GM23338 (cell line): ENCODE measurements around the gene PARP12. TPM values are rescaled to one million over a fixed set of nuclear protein-coding genes. Genes with fewer than 3 reads are reported as not detected.

Source experiments
- ATAC-seq: fragments of 200-7000 bp; cut with Tn5 transposase; 3 replicates; pipeline ENCODE4 v1.9.1; 2020
- DNase-seq: peaks from one replicate; pipeline ENCODE4 v3.0.0-alpha.2; 2015; ENCODE audit warnings: low spot score
- H2AFZ ChIP-seq: fragments of 200-600 bp; sonication (generic); 2 replicates; pipeline ENCODE4 v1.8.0; 2016; ENCODE audit warnings: antibody characterized with exemption, mild to moderate bottlenecking, moderate library complexity
- H3F3A ChIP-seq: fragments of 200-600 bp; sonication (generic); replicated peaks from 2 replicates; pipeline ENCODE4 v1.8.0; 2017; ENCODE audit warnings: antibody characterized with exemption, mixed run types, low read depth
- H3K27ac ChIP-seq: fragments of 200-600 bp; sonication (generic); 2 replicates; pipeline ENCODE4 v1.6.1; 2016; ENCODE audit warnings: low read depth
- H3K27me3 ChIP-seq: fragments of 200-600 bp; sonication (generic); 2 replicates; pipeline ENCODE4 v1.8.0; 2016; ENCODE audit warnings: mild to moderate bottlenecking, mixed run types, moderate library complexity; ENCODE audit not compliant: insufficient read depth
- H3K36me3 ChIP-seq: fragments of 200-600 bp; sonication (generic); 2 replicates; pipeline ENCODE4 v1.8.0; 2016; ENCODE audit warnings: mild to moderate bottlenecking; ENCODE audit not compliant: insufficient read depth
- H3K4me1 ChIP-seq: fragments of 200-600 bp; sonication (generic); 2 replicates; pipeline ENCODE4 v1.8.0; 2016; ENCODE audit warnings: mild to moderate bottlenecking, moderate library complexity; ENCODE audit not compliant: insufficient read depth
- H3K4me2 ChIP-seq: fragments of 200-600 bp; sonication (generic); 2 replicates; pipeline ENCODE4 v1.7.1; 2017; ENCODE audit warnings: mixed run types
- H3K4me3 ChIP-seq: fragments of 200-600 bp; sonication (generic); 2 replicates; pipeline ENCODE4 v1.6.1; 2016; ENCODE audit warnings: mixed run types
- H3K79me2 ChIP-seq: fragments of 200-600 bp; sonication (generic); replicated peaks from 2 replicates; pipeline ENCODE4 v1.8.0; 2017; ENCODE audit warnings: mild to moderate bottlenecking; ENCODE audit not compliant: insufficient read depth
- H3K9me2 ChIP-seq: fragments of 200-600 bp; sonication (generic); 2 replicates; pipeline ENCODE4 v1.8.0; 2017; ENCODE audit not compliant: insufficient read depth
- H4K20me1 ChIP-seq: fragments of 200-600 bp; sonication (generic); replicated peaks from 2 replicates; pipeline ENCODE4 v1.8.0; 2017; ENCODE audit warnings: mild to moderate bottlenecking; ENCODE audit not compliant: insufficient read depth
- H3K27ac Mint-ChIP-seq: 2 replicates; pipeline ENCODE4 v1.8.0; 2020; ENCODE audit warnings: inconsistent platforms, mild to moderate bottlenecking, moderate library complexity, mixed read lengths
- H3K27me3 Mint-ChIP-seq: 3 replicates; pipeline ENCODE4 v1.8.0; 2022; ENCODE audit warnings: low read depth, mild to moderate bottlenecking, moderate library complexity, mixed read lengths, inconsistent platforms; ENCODE audit not compliant: insufficient read depth, poor library complexity
- H3K36me3 Mint-ChIP-seq: 3 replicates; pipeline ENCODE4 v1.8.0; 2021; ENCODE audit warnings: low read depth, mild to moderate bottlenecking, inconsistent platforms, moderate library complexity, mixed read lengths
- H3K4me1 Mint-ChIP-seq: 3 replicates; pipeline ENCODE4 v1.8.0; 2020; ENCODE audit warnings: mild to moderate bottlenecking, inconsistent platforms, mixed read lengths
- H3K4me3 Mint-ChIP-seq: 3 replicates; pipeline ENCODE4 v1.8.0; 2021; ENCODE audit warnings: moderate library complexity, mild to moderate bottlenecking, inconsistent platforms, mixed read lengths
- H3K9me3 Mint-ChIP-seq: 3 replicates; pipeline ENCODE4 v1.8.0; 2020; ENCODE audit warnings: moderate library complexity, mild to moderate bottlenecking, inconsistent platforms, mixed read lengths
- EZH2 ChIP-seq: fragments of 200-600 bp; sonication (generic); IDR thresholded peaks from one replicate; pipeline ENCODE4 v1.8.0; 2017; ENCODE audit warnings: antibody characterized with exemption, mild to moderate bottlenecking, low read depth; ENCODE audit not compliant: unreplicated experiment
- JUNB ChIP-seq: IDR thresholded peaks from one replicate; pipeline ENCODE4 v1.6.1; 2016; ENCODE audit warnings: antibody characterized with exemption; ENCODE audit not compliant: unreplicated experiment
- NANOG ChIP-seq: IDR thresholded peaks from 2 replicates; pipeline ENCODE4 v1.6.1; 2016; ENCODE audit warnings: antibody characterized with exemption, borderline replicate concordance
- POLR2AphosphoS5 ChIP-seq: IDR thresholded peaks from 2 replicates; pipeline ENCODE4 v1.6.1; 2016; ENCODE audit warnings: antibody characterized with exemption, low read depth
- REST ChIP-seq: IDR thresholded peaks from one replicate; pipeline ENCODE4 v1.6.1; 2018; ENCODE audit warnings: antibody characterized with exemption; ENCODE audit not compliant: unreplicated experiment
- STAT1 ChIP-seq: IDR thresholded peaks from one replicate; pipeline ENCODE4 v1.6.1; 2016; ENCODE audit warnings: antibody characterized with exemption; ENCODE audit not compliant: unreplicated experiment
- polyA plus RNA-seq: library from polyadenylated mRNA; unstranded; fragments of >200 nt; fragmentation: Nextera tagmentation; extraction: Ambion mirVana; gene quantifications from 2 replicates; pipeline ENCODE4 v1.2.1, GENCODE V29; 2016
- total RNA-seq: library from RNA; depleted of rRNA; stranded (reverse); fragments of >200 nt; shearing (Covaris generic); gene quantifications from 2 replicates; pipeline ENCODE4 v1.2.3, GENCODE V29; 2014
- TF ChIP-seq, protein P1 (sequence below): fragments of 250-450 bp; sonication (Bioruptor Pico); IDR thresholded peaks from 2 replicates; pipeline ENCODE4 v1.5.0; 2020; ENCODE audit warnings: mild to moderate bottlenecking, moderate library complexity

The PARP12 gene
- total and polyA plus RNA-seq, 2 experiments from 2014 or later, result 2.7 to 10.3 TPM

DNA sequence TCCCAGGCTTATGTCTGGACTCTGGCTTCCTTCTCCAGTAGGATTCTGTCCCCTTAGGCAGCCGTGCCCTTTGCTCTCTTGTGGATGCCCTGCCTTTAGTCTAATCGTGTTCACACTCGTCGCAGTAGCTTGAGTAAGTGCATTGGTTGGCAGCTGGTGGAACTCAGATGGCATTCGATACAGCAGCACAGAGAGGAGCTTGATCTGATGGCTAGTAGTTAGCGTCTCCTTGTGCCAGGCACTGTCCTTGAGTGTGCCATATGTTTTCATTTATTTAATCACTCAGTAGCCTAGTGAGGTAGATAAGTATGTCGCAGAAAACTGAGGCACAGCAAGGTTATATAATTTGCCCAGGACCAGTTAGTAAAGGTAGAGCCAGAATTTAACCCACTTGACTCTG, 18.2 kb upstream of the PARP12 start:
- H3K79me2 ChIP-seq, result no peaks in the 10 kb centered on the region
- H3F3A ChIP-seq, result no peaks in the 10 kb centered on the region
- DNase-seq, result no peak
- H3K36me3 ChIP-seq, result no peaks in the 10 kb centered on the region
- H2AFZ ChIP-seq, result no peak overlapping the region
- H3K27ac ChIP-seq, result no peak overlapping the region
- H3K4me3 ChIP-seq, result no peak overlapping the region
- H3K27ac Mint-ChIP-seq, result no peak overlapping the region
- no peaks in the 10 kb centered on the region for H3K4me1 ChIP-seq
- peaks cover 3% of the 10 kb centered on the region for H3K27me3 Mint-ChIP-seq
- peaks cover 6% of the 10 kb centered on the region for H3K4me1 Mint-ChIP-seq
- no peaks in the 10 kb centered on the region for H3K36me3 Mint-ChIP-seq
- TF ChIP-seq JUNB (no peak), POLR2AphosphoS5 (no peak), NANOG (no peak), EZH2 (no peak), STAT1 (no peak), REST (no peak)
- TF ChIP-seq, protein P1, sequence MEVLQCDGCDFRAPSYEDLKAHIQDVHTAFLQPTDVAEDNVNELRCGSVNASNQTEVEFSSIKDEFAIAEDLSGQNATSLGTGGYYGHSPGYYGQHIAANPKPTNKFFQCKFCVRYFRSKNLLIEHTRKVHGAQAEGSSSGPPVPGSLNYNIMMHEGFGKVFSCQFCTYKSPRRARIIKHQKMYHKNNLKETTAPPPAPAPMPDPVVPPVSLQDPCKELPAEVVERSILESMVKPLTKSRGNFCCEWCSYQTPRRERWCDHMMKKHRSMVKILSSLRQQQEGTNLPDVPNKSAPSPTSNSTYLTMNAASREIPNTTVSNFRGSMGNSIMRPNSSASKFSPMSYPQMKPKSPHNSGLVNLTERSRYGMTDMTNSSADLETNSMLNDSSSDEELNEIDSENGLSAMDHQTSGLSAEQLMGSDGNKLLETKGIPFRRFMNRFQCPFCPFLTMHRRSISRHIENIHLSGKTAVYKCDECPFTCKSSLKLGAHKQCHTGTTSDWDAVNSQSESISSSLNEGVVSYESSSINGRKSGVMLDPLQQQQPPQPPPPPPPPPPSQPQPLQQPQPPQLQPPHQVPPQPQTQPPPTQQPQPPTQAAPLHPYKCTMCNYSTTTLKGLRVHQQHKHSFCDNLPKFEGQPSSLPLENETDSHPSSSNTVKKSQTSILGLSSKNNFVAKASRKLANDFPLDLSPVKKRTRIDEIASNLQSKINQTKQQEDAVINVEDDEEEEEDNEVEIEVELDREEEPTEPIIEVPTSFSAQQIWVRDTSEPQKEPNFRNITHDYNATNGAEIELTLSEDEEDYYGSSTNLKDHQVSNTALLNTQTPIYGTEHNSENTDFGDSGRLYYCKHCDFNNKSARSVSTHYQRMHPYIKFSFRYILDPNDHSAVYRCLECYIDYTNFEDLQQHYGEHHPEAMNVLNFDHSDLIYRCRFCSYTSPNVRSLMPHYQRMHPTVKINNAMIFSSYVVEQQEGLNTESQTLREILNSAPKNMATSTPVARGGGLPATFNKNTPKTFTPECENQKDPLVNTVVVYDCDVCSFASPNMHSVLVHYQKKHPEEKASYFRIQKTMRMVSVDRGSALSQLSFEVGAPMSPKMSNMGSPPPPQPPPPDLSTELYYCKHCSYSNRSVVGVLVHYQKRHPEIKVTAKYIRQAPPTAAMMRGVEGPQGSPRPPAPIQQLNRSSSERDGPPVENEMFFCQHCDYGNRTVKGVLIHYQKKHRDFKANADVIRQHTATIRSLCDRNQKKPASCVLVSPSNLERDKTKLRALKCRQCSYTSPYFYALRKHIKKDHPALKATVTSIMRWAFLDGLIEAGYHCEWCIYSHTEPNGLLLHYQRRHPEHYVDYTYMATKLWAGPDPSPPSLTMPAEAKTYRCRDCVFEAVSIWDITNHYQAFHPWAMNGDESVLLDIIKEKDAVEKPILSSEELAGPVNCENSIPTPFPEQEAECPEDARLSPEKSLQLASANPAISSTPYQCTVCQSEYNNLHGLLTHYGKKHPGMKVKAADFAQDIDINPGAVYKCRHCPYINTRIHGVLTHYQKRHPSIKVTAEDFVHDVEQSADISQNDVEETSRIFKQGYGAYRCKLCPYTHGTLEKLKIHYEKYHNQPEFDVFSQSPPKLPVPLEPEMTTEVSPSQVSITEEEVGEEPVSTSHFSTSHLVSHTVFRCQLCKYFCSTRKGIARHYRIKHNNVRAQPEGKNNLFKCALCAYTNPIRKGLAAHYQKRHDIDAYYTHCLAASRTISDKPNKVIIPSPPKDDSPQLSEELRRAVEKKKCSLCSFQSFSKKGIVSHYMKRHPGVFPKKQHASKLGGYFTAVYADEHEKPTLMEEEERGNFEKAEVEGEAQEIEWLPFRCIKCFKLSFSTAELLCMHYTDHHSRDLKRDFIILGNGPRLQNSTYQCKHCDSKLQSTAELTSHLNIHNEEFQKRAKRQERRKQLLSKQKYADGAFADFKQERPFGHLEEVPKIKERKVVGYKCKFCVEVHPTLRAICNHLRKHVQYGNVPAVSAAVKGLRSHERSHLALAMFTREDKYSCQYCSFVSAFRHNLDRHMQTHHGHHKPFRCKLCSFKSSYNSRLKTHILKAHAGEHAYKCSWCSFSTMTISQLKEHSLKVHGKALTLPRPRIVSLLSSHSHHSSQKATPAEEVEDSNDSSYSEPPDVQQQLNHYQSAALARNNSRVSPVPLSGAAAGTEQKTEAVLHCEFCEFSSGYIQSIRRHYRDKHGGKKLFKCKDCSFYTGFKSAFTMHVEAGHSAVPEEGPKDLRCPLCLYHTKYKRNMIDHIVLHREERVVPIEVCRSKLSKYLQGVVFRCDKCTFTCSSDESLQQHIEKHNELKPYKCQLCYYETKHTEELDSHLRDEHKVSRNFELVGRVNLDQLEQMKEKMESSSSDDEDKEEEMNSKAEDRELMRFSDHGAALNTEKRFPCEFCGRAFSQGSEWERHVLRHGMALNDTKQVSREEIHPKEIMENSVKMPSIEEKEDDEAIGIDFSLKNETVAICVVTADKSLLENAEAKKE (CRISPR knock-in tag), result no peak
- H3K27me3 ChIP-seq, result no peaks in the 10 kb centered on the region
- no peak overlapping the region for H3K4me3 Mint-ChIP-seq
- no peaks in the 10 kb centered on the region for H3K9me2 ChIP-seq
- H3K9me3 Mint-ChIP-seq, result no peaks in the 10 kb centered on the region
- no peaks in the 10 kb centered on the region for H4K20me1 ChIP-seq
- H3K4me2 ChIP-seq, result no peak overlapping the region
- no peak for ATAC-seq
